A549 treated with RU486 at 1 μM for 4 hours (cell line): Measurements from ENCODE around the gene TREML1. TPM values are rescaled to one million over a fixed set of nuclear protein-coding genes. Genes with fewer than 3 reads are reported as not detected.

Experiments used
- total RNA-seq: library from RNA; stranded (reverse); fragments of 200-300 nt; extraction: Qiagen RNA extraction; gene quantifications from 5 replicates; pipeline ENCODE4 v1.2.3, GENCODE V29; 2022; ENCODE audit warnings: low read depth

Gene TREML1
- not detected in 5 replicates for total RNA-seq

GRCh38 chr6:41153992-41154625 lies at the start of gene TREML1:
TREML1 (minus strand) TSS chr6:41154347; CDS start chr6:41154288, 59 bp downstream.

GRCh38 chr6:41200901-41201763 lies 47.0 kb upstream of the TREML1 start, which contains the start of gene TREML2:
TREML2 (minus strand) TSS chr6:41201149; CDS start chr6:41201008, 141 bp downstream.

GRCh38 chr6:41162687-41163418 lies 8.7 kb upstream of the TREML1 start, which contains the start of gene TREM2:
TREM2 (minus strand) TSS chr6:41163116; CDS start chr6:41163082, 34 bp downstream.

Other genes with a start within 250 kb of the TREML1 start
- 0.30 to 0.57 TPM (median 0.42 TPM) in 5 replicates for gene UNC5CL, start 115.1 kb downstream of the TREML1 start, total RNA-seq
- not detected in 5 replicates for gene TSPO2, start 111.9 kb downstream of the TREML1 start, total RNA-seq
- gene APOBEC2, start 101.1 kb downstream of the TREML1 start, total RNA-seq, result not detected in 5 replicates
- gene OARD1, start 82.0 kb downstream of the TREML1 start, total RNA-seq, result 17.3 to 25.3 TPM (median 19.9 TPM) in 5 replicates
- 10.0 to 14.8 TPM (median 13.5 TPM) in 5 replicates for gene NFYA, start 81.4 kb downstream of the TREML1 start, total RNA-seq
- gene TREM2, start 8.8 kb upstream of the TREML1 start, total RNA-seq, result not detected in 5 replicates
- not detected in 5 replicates for gene TREML2, start 46.8 kb upstream of the TREML1 start, total RNA-seq
- not detected in 5 replicates for gene TREML4, start 74.0 kb upstream of the TREML1 start, total RNA-seq
- gene TREM1, start 132.3 kb upstream of the TREML1 start, total RNA-seq, result 0.22 TPM in 1 of 5 replicates, not detected in the others
- not detected in 5 replicates for gene NCR2, start 181.3 kb upstream of the TREML1 start, total RNA-seq